K562 (cell line): Measurements from ENCODE around the gene NDUFS8. TPM values are rescaled to one million over a fixed set of nuclear protein-coding genes. Genes with fewer than 3 reads are reported as not detected.

Experiments
- ATAC-seq: fragments of 200-7000 bp; cut with Tn5 transposase; 3 replicates; pipeline ENCODE4 v1.9.1; 2020; ENCODE audit warnings: moderate library complexity
- BruUV-seq: library from RNA; stranded (reverse); fragments of 400-500 nt; replicated peaks from 2 replicates; lab custom pipeline; 2021; lab: Mats Ljungman, UMichigan
- CTCF ChIA-PET: fragments of 300-600 bp; formaldehyde crosslinking; extraction: SDS; loops from one replicate; lab custom pipeline; 2021; ENCODE audit warnings: low intra/inter-chr PET ratio; lab: Yijun Ruan, JAX
- POLR2A ChIA-PET: fragments of 300-600, 350-650 bp; sonication (Branson Sonifier 250); formaldehyde crosslinking; extraction: SDS; loops from one replicate; lab custom pipeline; 2021; ENCODE audit warnings: antibody characterized with exemption, inconsistent platforms; lab: Yijun Ruan, JAX
- DNase-seq, 4 experiments: peaks; one replicate each; pipeline versions ENCODE4 v3.0.0 to v3.0.0-alpha.2; 2011 to 2018; ENCODE audit warnings: low spot score in 3 of 4, mixed read lengths in 3 of 4; ENCODE audit errors: extremely low read depth in 1 of 4
- FAIRE-seq: peaks from 2 replicates; lab custom pipeline; 2011; peaks lifted over from hg19 to GRCh38; lab: Jason Lieb, UNC
- H2AFZ ChIP-seq: 2 replicates; pipeline ENCODE4 v1.6.0; 2011; ENCODE audit warnings: low read depth, low read length, control low read depth, inconsistent platforms
- H3K27ac ChIP-seq: fragments of 200-600 bp; 3 replicates; pipeline ENCODE4 v1.8.0; 2011; ENCODE audit warnings: low read depth, mild to moderate bottlenecking, control low read depth, inconsistent platforms, low read length, moderate library complexity, mixed read lengths; ENCODE audit errors: extremely low read depth
- H3K27me3 ChIP-seq, 2 experiments: fragments of 300-600 bp in 1 of 2; 2 replicates in 1 of 2; 3 replicates in 1 of 2; pipeline versions ENCODE4 v1.6.0 to v1.8.0; 2011; ENCODE audit warnings: inconsistent platforms in 2 of 2, low read length in 2 of 2, mild to moderate bottlenecking in 1 of 2, mixed read lengths in 1 of 2, moderate library complexity in 1 of 2; ENCODE audit not compliant: control insufficient read depth in 2 of 2, insufficient read depth in 2 of 2
- H3K36me3 ChIP-seq: fragments of 300-600 bp; 3 replicates; pipeline ENCODE4 v1.8.0; 2011; ENCODE audit warnings: mild to moderate bottlenecking, low read length, inconsistent platforms; ENCODE audit not compliant: control insufficient read depth, insufficient read depth
- H3K4me1 ChIP-seq, 2 experiments: fragments of 200-600 bp in 1 of 2; replicated peaks in 1 of 2; 2 replicates in 1 of 2; 3 replicates in 1 of 2; pipeline versions ENCODE4 v1.5.1 to v1.8.0; 2011; ENCODE audit warnings: inconsistent platforms in 2 of 2, low read length in 2 of 2, mild to moderate bottlenecking in 1 of 2, mixed read lengths in 1 of 2, moderate library complexity in 1 of 2; ENCODE audit not compliant: control insufficient read depth in 2 of 2, insufficient read depth in 2 of 2
- H3K4me2 ChIP-seq: 2 replicates; pipeline ENCODE4 v1.6.1; 2011; ENCODE audit warnings: low read length, control low read depth, inconsistent platforms, mixed read lengths; ENCODE audit not compliant: insufficient read depth
- H3K4me3 ChIP-seq: fragments of 200-600 bp; sonication (generic), shearing (Covaris generic); 2 replicates; pipeline ENCODE4 v1.5.1; 2016; ENCODE audit warnings: control low read depth, inconsistent platforms
- H3K79me2 ChIP-seq: fragments of 200-600 bp; 3 replicates; pipeline ENCODE4 v1.8.0; 2011; ENCODE audit warnings: low read length, inconsistent platforms; ENCODE audit not compliant: control insufficient read depth, insufficient read depth
- H3K9ac ChIP-seq, 2 experiments: 2 replicates each; pipeline versions ENCODE4 v1.6.0 to v1.6.1; 2011; ENCODE audit warnings: low read depth in 2 of 2, low read length in 2 of 2, control low read depth in 1 of 2, inconsistent platforms in 1 of 2, mild to moderate bottlenecking in 1 of 2, mixed read lengths in 1 of 2; ENCODE audit not compliant: insufficient read depth in 1 of 2
- H3K9me1 ChIP-seq: one replicate; pipeline ENCODE4 v1.6.0; 2011; ENCODE audit warnings: inconsistent platforms, mild to moderate bottlenecking, low read length, moderate library complexity; ENCODE audit not compliant: control insufficient read depth, insufficient read depth
- H3K9me3 ChIP-seq: replicated peaks from 2 replicates; pipeline ENCODE4 v1.5.1; 2011; ENCODE audit warnings: low read depth, low read length, inconsistent platforms; ENCODE audit not compliant: control insufficient read depth, insufficient read depth
- H4K20me1 ChIP-seq: replicated peaks from 2 replicates; pipeline ENCODE4 v1.6.1; 2011; ENCODE audit warnings: low read length, inconsistent platforms, mixed read lengths; ENCODE audit not compliant: control insufficient read depth, insufficient read depth
- ADNP ChIP-seq: fragments of 200-800 bp; sonication (Bioruptor generic); IDR thresholded peaks from 2 replicates; pipeline ENCODE4 v1.6.1; 2016; ENCODE audit warnings: missing genetic modification characterization, missing compliant biosample characterization
- ESRRB ChIP-seq: fragments of 250-450 bp; sonication (Bioruptor Pico); IDR thresholded peaks from 2 replicates; pipeline ENCODE4 v1.5.0; 2020; ENCODE audit warnings: mild to moderate bottlenecking, moderate library complexity, borderline replicate concordance
- GTF2F1 ChIP-seq: IDR thresholded peaks from 2 replicates; pipeline ENCODE4 v1.6.1; 2011; ENCODE audit warnings: low read depth, low read length, improper control_type of control experiment
- KAT2B ChIP-seq: IDR thresholded peaks from one replicate; pipeline ENCODE4 v1.6.1; 2012; ENCODE audit warnings: low read depth, mild to moderate bottlenecking, control low read depth, inconsistent platforms, low read length, moderate library complexity
- MTA1 ChIP-seq: fragments of 450-650 bp; IDR thresholded peaks from 2 replicates; pipeline ENCODE4 v1.6.1; 2017; ENCODE audit warnings: borderline replicate concordance
- MTF1 ChIP-seq: fragments of 250-450 bp; sonication (Bioruptor Pico); IDR thresholded peaks from 2 replicates; pipeline ENCODE4 v1.9.0; 2021; ENCODE audit warnings: moderate library complexity, mild to moderate bottlenecking, inconsistent platforms, borderline replicate concordance
- NFIX ChIP-seq: fragments of 250-450 bp; sonication (Bioruptor Pico); IDR thresholded peaks from 2 replicates; pipeline ENCODE4 v1.4.0; 2020; ENCODE audit warnings: low read depth, mild to moderate bottlenecking, moderate library complexity
- NR3C1 ChIP-seq: sonication (generic); formaldehyde crosslinking; IDR thresholded peaks from 2 replicates; pipeline ENCODE4 v1.8.1; 2022; ENCODE audit warnings: missing genetic modification reagents
- PHF20 ChIP-seq: fragments of 450-650 bp; IDR thresholded peaks from 2 replicates; pipeline ENCODE4 v1.6.1; 2018; ENCODE audit not compliant: partially characterized antibody
- POLR3G ChIP-seq: IDR thresholded peaks from 2 replicates; pipeline ENCODE4 v1.6.1; 2011; ENCODE audit not compliant: insufficient read length, insufficient replicate concordance; ENCODE audit errors: extremely low read depth
- SLC30A9 ChIP-seq: fragments of 250-450 bp; sonication (Bioruptor Pico); IDR thresholded peaks from 2 replicates; pipeline ENCODE4 v1.8.0; 2022; ENCODE audit warnings: mild to moderate bottlenecking, moderate library complexity
- ZNF354B ChIP-seq: fragments of 250-450 bp; sonication (Bioruptor Pico); IDR thresholded peaks from 2 replicates; pipeline ENCODE4 v1.4.0; 2020
- ZNF444 ChIP-seq: fragments of 250-450 bp; sonication (Bioruptor Pico); IDR thresholded peaks from 2 replicates; pipeline ENCODE4 v1.4.0; 2020; ENCODE audit warnings: mild to moderate bottlenecking, moderate library complexity
- ZNF766 ChIP-seq: fragments of 200-800 bp; sonication (Bioruptor generic); conservative IDR thresholded peaks from 2 replicates; pipeline ENCODE4 v1.6.1; 2016; ENCODE audit warnings: missing genetic modification characterization, missing compliant biosample characterization
- WGBS: fragments of 100-300 bp; shearing (Covaris generic); methylation state at CpG from one replicate; pipeline ENCODE4 v1.1.6; 2016; ENCODE audit warnings: low coverage, mixed read lengths; ENCODE audit not compliant: insufficient coverage; ENCODE audit errors: missing lambda C conversion rate; 5-methylcytosine and 5-hydroxymethylcytosine counted together
- in situ Hi-C: fragments of 300-500 bp; cut with MboI; formaldehyde crosslinking; loops from 4 replicates; pipeline ENCODE4 v1.15.0; 2018; ENCODE audit warnings: inconsistent platforms, mixed read lengths
- intact Hi-C: fragments of 100-400 bp; cut with micrococcal nuclease; formaldehyde crosslinking; loops from 2 replicates; pipeline ENCODE4 v1.14.2; 2022
- polyA plus RNA-seq, 8 experiments: library from polyadenylated mRNA; depleted of rRNA in 4 of 8; stranded (reverse) in 5 of 8; unstranded in 3 of 8; fragments of >200 nt; fragmentation: Nextera tagmentation in 2 of 8; fragmentation: Illumina TruSeq in 1 of 8; extraction: Ambion mirVana in 2 of 8; extraction: Trizol in 1 of 8; gene quantifications; 2 replicates each; pipeline versions ENCODE4 v1.2.1 to v1.2.3, GENCODE V29; 2011 to 2014; ENCODE audit warnings: inconsistent platforms in 1 of 8, missing spikeins in 1 of 8
- total RNA-seq, 7 experiments: library from RNA; depleted of rRNA in 6 of 7; stranded (reverse); fragments of >200 nt in 6 of 7; fragmentation: Illumina TruSeq in 2 of 7; extraction: Trizol in 2 of 7; gene quantifications; 2 replicates each; pipeline versions ENCODE4 v1.2.1 to v1.2.3, GENCODE V29; 2011 to 2021; ENCODE audit warnings: low replicate concordance in 1 of 7
- TF ChIP-seq, protein P1 (sequence below), 2 experiments: IDR thresholded peaks; 2 replicates each; pipeline ENCODE4 v1.6.1; 2012; ENCODE audit warnings: improper control_type of control experiment in 2 of 2, low read depth in 2 of 2, low read length in 2 of 2, borderline replicate concordance in 1 of 2
- TF ChIP-seq, protein P2 (sequence below): fragments of 250-450 bp; sonication (Bioruptor Pico); IDR thresholded peaks from 2 replicates; pipeline ENCODE4 v1.8.0; 2022; ENCODE audit warnings: inconsistent platforms, mild to moderate bottlenecking, moderate library complexity, borderline replicate concordance
- TF ChIP-seq, protein P3 (sequence below): sonication (generic); formaldehyde crosslinking; IDR thresholded peaks from 2 replicates; pipeline ENCODE4 v1.5.0; 2020; ENCODE audit warnings: missing genetic modification reagents

NDUFS8 gene
- total and polyA plus RNA-seq, 9 of the 15 experiments (the other 6 are each of a cell fraction or from before 2014, with no cell fraction given), result 36.5 to 351 (median 101) TPM

DNA sequence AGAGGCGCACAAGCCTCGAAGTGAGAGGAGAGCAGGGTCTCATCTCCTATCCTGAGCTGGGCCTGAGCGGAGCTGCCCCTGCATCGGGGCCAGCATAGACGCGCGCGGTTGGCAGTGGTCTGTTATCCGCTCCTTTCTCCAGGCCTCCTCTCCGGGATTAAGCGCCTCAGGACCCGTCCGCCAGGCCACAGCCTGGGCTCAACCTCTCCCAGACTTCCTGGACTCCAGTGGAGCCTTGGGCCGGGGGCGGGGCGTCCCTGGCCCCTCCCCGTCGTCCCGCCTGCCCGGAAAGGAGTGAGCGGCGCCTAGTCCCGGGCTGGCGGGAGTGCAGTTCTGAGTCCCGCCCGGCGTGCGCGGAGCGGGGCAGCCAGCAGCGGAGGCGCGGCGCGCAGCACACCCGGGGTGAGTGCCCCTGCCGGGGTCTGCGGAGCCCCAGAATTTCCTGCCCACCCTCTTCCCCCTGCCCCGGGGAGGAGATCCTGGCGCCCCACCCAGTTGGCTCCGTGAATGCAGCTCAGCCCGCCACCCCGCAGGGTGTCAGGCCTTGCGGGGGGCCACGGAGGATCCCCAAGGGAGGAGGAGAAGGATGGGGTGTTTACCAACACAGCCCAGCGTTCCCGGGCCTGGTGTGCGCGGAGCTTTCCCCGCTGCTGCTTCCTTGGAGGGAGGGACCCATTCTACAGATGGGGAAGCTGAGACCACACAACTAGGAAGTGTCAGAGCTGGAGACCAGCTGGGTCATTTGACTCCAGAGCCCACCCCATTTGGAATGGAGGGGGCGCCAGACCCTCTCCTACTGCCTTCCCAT, 8.4 kb downstream of the NDUFS8 start, which contains the start of gene TCIRG1:
TCIRG1 (plus strand) TSS at position 308 of the 808 bp plus-strand sequence. CDS start 2,247 bp downstream, outside the sequence.
- peak; percentile 74 for FAIRE-seq
- Histone ChIP-seq H3K4me3 (peak within 1 kb of the TSS; percentile 92), H3K4me2 (peak within 1 kb of the TSS; percentile 74), H3K79me2 (peaks cover 37% of the 10 kb centered on the region), H3K4me1 (peaks cover 44 to 81% of the 10 kb centered on the region in 2 experiments), H3K27ac (peak within 1 kb of the TSS; percentile 83), H3K9ac (peak within 1 kb of the TSS; percentile 72 to 90), H3K9me3 (no peaks in the 10 kb centered on the region), H2AFZ (peak within 1 kb of the TSS; percentile 95), H4K20me1 (no peaks in the 10 kb centered on the region), H3K36me3 (peaks cover 44% of the 10 kb centered on the region; the same call in 2 of the 3 replicates), H3K9me1 (no peaks in the 10 kb centered on the region), H3K27me3 (no peaks in the 10 kb centered on the region)
- WGBS, result 3% methylated on average over 43 of the region's 51 CpGs
- in situ Hi-C loops, result no loop called here
- CTCF ChIA-PET, result no interaction called here
- ATAC-seq, result peak; percentile 80
- DNase-seq, result peak; percentile 90 to 94 (median 92)
- TSS peak; percentile 54 for BruUV-seq
- POLR2A ChIA-PET, result interaction anchor here (0.6 to 4.9 kb wide), 9 partner anchors 7 to 622 kb away, joined by 3 to 55 read pairs (median 5); no protein-coding TSS in a partner anchor
- intact Hi-C loops, result no loop called here
- peak; percentile 99 for TF ChIP-seq ADNP (tag)
- TF ChIP-seq MTA1, result no peak
- TF ChIP-seq, protein P1, sequence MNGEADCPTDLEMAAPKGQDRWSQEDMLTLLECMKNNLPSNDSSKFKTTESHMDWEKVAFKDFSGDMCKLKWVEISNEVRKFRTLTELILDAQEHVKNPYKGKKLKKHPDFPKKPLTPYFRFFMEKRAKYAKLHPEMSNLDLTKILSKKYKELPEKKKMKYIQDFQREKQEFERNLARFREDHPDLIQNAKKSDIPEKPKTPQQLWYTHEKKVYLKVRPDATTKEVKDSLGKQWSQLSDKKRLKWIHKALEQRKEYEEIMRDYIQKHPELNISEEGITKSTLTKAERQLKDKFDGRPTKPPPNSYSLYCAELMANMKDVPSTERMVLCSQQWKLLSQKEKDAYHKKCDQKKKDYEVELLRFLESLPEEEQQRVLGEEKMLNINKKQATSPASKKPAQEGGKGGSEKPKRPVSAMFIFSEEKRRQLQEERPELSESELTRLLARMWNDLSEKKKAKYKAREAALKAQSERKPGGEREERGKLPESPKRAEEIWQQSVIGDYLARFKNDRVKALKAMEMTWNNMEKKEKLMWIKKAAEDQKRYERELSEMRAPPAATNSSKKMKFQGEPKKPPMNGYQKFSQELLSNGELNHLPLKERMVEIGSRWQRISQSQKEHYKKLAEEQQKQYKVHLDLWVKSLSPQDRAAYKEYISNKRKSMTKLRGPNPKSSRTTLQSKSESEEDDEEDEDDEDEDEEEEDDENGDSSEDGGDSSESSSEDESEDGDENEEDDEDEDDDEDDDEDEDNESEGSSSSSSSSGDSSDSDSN (IDR thresholded peaks at IDR 0.05; ENCODE audit: borderline replicate concordance in 1 of 2, low read depth in 2 of 2, low read length in 2 of 2), result peak; percentile 63 to 66; a peak in 2 of 4 replicates
- TF ChIP-seq KAT2B, result no peak
- TF ChIP-seq, protein P2, sequence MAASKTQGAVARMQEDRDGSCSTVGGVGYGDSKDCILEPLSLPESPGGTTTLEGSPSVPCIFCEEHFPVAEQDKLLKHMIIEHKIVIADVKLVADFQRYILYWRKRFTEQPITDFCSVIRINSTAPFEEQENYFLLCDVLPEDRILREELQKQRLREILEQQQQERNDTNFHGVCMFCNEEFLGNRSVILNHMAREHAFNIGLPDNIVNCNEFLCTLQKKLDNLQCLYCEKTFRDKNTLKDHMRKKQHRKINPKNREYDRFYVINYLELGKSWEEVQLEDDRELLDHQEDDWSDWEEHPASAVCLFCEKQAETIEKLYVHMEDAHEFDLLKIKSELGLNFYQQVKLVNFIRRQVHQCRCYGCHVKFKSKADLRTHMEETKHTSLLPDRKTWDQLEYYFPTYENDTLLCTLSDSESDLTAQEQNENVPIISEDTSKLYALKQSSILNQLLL (CRISPR knock-in tag), result no peak
- TF ChIP-seq MTF1, result no peak
- no peak for TF ChIP-seq ESRRB (CRISPR knock-in tag)
- no peak for TF ChIP-seq GTF2F1
- no peak for TF ChIP-seq POLR3G
- TF ChIP-seq PHF20, result peak; percentile 77
- TF ChIP-seq, protein P3, sequence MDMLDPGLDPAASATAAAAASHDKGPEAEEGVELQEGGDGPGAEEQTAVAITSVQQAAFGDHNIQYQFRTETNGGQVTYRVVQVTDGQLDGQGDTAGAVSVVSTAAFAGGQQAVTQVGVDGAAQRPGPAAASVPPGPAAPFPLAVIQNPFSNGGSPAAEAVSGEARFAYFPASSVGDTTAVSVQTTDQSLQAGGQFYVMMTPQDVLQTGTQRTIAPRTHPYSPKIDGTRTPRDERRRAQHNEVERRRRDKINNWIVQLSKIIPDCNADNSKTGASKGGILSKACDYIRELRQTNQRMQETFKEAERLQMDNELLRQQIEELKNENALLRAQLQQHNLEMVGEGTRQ (CRISPR knock-in tag), result no peak
- no peak for TF ChIP-seq ZNF354B (CRISPR knock-in tag)
- TF ChIP-seq NR3C1 (CRISPR knock-in tag), result no peak
- no peak for TF ChIP-seq ZNF766
- no peak for TF ChIP-seq SLC30A9 (CRISPR knock-in tag)
- no peak for TF ChIP-seq NFIX (CRISPR knock-in tag)
- TF ChIP-seq ZNF444 (CRISPR knock-in tag), result no peak
